K562 (cell line): ENCODE results near the gene RAD54L. TPM values are rescaled to one million over a fixed set of nuclear protein-coding genes. Genes with fewer than 3 reads are reported as not detected.

Experiments used
- BCOR ChIP-seq: fragments of 450-650 bp; IDR thresholded peaks from 2 replicates; pipeline ENCODE4 v1.6.1; 2016
- CBFA2T3 ChIP-seq: fragments of 450-650 bp; IDR thresholded peaks from 2 replicates; pipeline ENCODE4 v1.6.1; 2017
- CREM ChIP-seq: IDR thresholded peaks from 2 replicates; pipeline ENCODE4 v1.6.1; 2014; ENCODE audit warnings: antibody characterized with exemption, low read depth
- E2F5 ChIP-seq: sonication (generic); formaldehyde crosslinking; IDR thresholded peaks from 2 replicates; pipeline ENCODE4 v1.8.0; 2022; ENCODE audit warnings: mild to moderate bottlenecking, missing genetic modification reagents
- KHSRP ChIP-seq: fragments of 450-650 bp; IDR thresholded peaks from 2 replicates; pipeline ENCODE4 v1.6.1; 2017
- LARP7 ChIP-seq: fragments of 450-650 bp; IDR thresholded peaks from 2 replicates; pipeline ENCODE4 v1.6.1; 2016
- POLR2AphosphoS5 ChIP-seq: IDR thresholded peaks from 2 replicates; pipeline ENCODE4 v1.6.1; 2011; ENCODE audit warnings: mild to moderate bottlenecking, low read depth, low read length, moderate library complexity; ENCODE audit not compliant: control insufficient read depth, insufficient read depth
- TFAM ChIP-seq: fragments of 250-450 bp; sonication (Bioruptor Pico); conservative IDR thresholded peaks from 2 replicates; pipeline ENCODE4 v1.5.0; 2021; ENCODE audit warnings: mild to moderate bottlenecking, moderate library complexity
- TFAP4 ChIP-seq: sonication (generic); formaldehyde crosslinking; IDR thresholded peaks from 2 replicates; pipeline ENCODE4 v1.8.0; 2022; ENCODE audit warnings: missing genetic modification reagents, mild to moderate bottlenecking, moderate library complexity, borderline replicate concordance
- ZBTB33 ChIP-seq: sonication (generic); formaldehyde crosslinking; IDR thresholded peaks from 2 replicates; pipeline ENCODE4 v1.8.1; 2023; ENCODE audit warnings: mild to moderate bottlenecking, missing genetic modification reagents
- ZNF253 ChIP-seq: fragments of 250-450 bp; sonication (Bioruptor Pico); conservative IDR thresholded peaks from 2 replicates; pipeline ENCODE4 v1.6.1; 2021; ENCODE audit warnings: mild to moderate bottlenecking
- ZNF695 ChIP-seq: fragments of 450-650 bp; formaldehyde crosslinking; IDR thresholded peaks from 2 replicates; pipeline ENCODE4 v1.4.0; 2020; ENCODE audit warnings: mild to moderate bottlenecking, moderate library complexity
- ZNF717 ChIP-seq: fragments of 250-450 bp; sonication (Bioruptor Pico); IDR thresholded peaks from 2 replicates; pipeline ENCODE4 v1.5.0; 2021
- polyA plus RNA-seq, 8 experiments: library from polyadenylated mRNA; depleted of rRNA in 4 of 8; stranded (reverse) in 5 of 8; unstranded in 3 of 8; fragments of >200 nt; fragmentation: Nextera tagmentation in 2 of 8; fragmentation: Illumina TruSeq in 1 of 8; extraction: Ambion mirVana in 2 of 8; extraction: Trizol in 1 of 8; gene quantifications; 2 replicates each; pipeline versions ENCODE4 v1.2.1 to v1.2.3, GENCODE V29; 2011 to 2014; ENCODE audit warnings: inconsistent platforms in 1 of 8, missing spikeins in 1 of 8
- total RNA-seq, 7 experiments: library from RNA; depleted of rRNA in 6 of 7; stranded (reverse); fragments of >200 nt in 6 of 7; fragmentation: Illumina TruSeq in 2 of 7; extraction: Trizol in 2 of 7; gene quantifications; 2 replicates each; pipeline versions ENCODE4 v1.2.1 to v1.2.3, GENCODE V29; 2011 to 2021; ENCODE audit warnings: low replicate concordance in 1 of 7
- TF ChIP-seq, protein P1 (sequence below): fragments of 250-450 bp; sonication (Bioruptor Pico); IDR thresholded peaks from 2 replicates; pipeline ENCODE4 v1.9.0; 2021; ENCODE audit warnings: mild to moderate bottlenecking, inconsistent platforms
- TF ChIP-seq, protein P2 (sequence below): IDR thresholded peaks from 2 replicates; pipeline ENCODE4 v1.6.1; 2016; ENCODE audit warnings: missing genetic modification characterization, missing compliant biosample characterization
- TF ChIP-seq, protein P3 (sequence below): fragments of 150-350 bp; IDR thresholded peaks from 2 replicates; pipeline ENCODE4 v1.6.1; 2014; ENCODE audit warnings: low read depth, mild to moderate bottlenecking, low read length, borderline replicate concordance

RAD54L gene
- total and polyA plus RNA-seq, 9 of the 15 experiments (the other 6 are each of a cell fraction or from before 2014, with no cell fraction given): 17.9 to 92.3 (median 37.5) TPM

- TF ChIP-seq ZBTB33 (CRISPR knock-in tag) (no peak), ZNF253 (CRISPR knock-in tag) (no peak), BCOR (no peak), POLR2AphosphoS5 (0 out of 2 replicates have a peak, but pooled peaks have one; percentile 18), CREM (no peak), E2F5 (CRISPR knock-in tag) (no peak), TFAP4 (CRISPR knock-in tag) (no peak), LARP7 (no peak), TFAM (CRISPR knock-in tag) (no peak), ZNF717 (CRISPR knock-in tag) (no peak), ZNF695 (CRISPR knock-in tag) (no peak), KHSRP (no peak), CBFA2T3 (0 out of 2 replicates have a peak, but pooled peaks have one; percentile 5)
- TF ChIP-seq, protein P1, sequence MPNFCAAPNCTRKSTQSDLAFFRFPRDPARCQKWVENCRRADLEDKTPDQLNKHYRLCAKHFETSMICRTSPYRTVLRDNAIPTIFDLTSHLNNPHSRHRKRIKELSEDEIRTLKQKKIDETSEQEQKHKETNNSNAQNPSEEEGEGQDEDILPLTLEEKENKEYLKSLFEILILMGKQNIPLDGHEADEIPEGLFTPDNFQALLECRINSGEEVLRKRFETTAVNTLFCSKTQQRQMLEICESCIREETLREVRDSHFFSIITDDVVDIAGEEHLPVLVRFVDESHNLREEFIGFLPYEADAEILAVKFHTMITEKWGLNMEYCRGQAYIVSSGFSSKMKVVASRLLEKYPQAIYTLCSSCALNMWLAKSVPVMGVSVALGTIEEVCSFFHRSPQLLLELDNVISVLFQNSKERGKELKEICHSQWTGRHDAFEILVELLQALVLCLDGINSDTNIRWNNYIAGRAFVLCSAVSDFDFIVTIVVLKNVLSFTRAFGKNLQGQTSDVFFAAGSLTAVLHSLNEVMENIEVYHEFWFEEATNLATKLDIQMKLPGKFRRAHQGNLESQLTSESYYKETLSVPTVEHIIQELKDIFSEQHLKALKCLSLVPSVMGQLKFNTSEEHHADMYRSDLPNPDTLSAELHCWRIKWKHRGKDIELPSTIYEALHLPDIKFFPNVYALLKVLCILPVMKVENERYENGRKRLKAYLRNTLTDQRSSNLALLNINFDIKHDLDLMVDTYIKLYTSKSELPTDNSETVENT: no peak
- TF ChIP-seq, protein P2, sequence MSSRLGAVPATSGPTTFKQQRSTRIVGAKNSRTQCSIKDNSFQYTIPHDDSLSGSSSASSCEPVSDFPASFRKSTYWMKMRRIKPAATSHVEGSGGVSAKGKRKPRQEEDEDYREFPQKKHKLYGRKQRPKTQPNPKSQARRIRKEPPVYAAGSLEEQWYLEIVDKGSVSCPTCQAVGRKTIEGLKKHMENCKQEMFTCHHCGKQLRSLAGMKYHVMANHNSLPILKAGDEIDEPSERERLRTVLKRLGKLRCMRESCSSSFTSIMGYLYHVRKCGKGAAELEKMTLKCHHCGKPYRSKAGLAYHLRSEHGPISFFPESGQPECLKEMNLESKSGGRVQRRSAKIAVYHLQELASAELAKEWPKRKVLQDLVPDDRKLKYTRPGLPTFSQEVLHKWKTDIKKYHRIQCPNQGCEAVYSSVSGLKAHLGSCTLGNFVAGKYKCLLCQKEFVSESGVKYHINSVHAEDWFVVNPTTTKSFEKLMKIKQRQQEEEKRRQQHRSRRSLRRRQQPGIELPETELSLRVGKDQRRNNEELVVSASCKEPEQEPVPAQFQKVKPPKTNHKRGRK (tag): no peak
- TF ChIP-seq, protein P3, sequence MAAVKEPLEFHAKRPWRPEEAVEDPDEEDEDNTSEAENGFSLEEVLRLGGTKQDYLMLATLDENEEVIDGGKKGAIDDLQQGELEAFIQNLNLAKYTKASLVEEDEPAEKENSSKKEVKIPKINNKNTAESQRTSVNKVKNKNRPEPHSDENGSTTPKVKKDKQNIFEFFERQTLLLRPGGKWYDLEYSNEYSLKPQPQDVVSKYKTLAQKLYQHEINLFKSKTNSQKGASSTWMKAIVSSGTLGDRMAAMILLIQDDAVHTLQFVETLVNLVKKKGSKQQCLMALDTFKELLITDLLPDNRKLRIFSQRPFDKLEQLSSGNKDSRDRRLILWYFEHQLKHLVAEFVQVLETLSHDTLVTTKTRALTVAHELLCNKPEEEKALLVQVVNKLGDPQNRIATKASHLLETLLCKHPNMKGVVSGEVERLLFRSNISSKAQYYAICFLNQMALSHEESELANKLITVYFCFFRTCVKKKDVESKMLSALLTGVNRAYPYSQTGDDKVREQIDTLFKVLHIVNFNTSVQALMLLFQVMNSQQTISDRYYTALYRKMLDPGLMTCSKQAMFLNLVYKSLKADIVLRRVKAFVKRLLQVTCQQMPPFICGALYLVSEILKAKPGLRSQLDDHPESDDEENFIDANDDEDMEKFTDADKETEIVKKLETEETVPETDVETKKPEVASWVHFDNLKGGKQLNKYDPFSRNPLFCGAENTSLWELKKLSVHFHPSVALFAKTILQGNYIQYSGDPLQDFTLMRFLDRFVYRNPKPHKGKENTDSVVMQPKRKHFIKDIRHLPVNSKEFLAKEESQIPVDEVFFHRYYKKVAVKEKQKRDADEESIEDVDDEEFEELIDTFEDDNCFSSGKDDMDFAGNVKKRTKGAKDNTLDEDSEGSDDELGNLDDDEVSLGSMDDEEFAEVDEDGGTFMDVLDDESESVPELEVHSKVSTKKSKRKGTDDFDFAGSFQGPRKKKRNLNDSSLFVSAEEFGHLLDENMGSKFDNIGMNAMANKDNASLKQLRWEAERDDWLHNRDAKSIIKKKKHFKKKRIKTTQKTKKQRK: no peak
These were observed 37.3 kb downstream of the RAD54L start (continued) for GRCh38 chr1:46284597-46285564.
